GM19043 (cell line): ENCODE data around the gene LRRC8C.
A peak's percentile ranks its signal among the peaks of the same experiment; 100 is the strongest.

Experiments
- ATAC-seq: cut with Tn5 transposase; IDR thresholded peaks from one replicate; pipeline ENCODE4 v1.9.1; 2021; ENCODE audit warnings: low read depth; ENCODE audit not compliant: unreplicated experiment

LRRC8C gene

GRCh38 chr1:89633248-89633799 lies 404 bp downstream of the LRRC8C start:
- peak; percentile 42 for ATAC-seq

GRCh38 chr1:89633800-89634625 lies 1.1 kb downstream of the LRRC8C start:
- no peak for ATAC-seq

GRCh38 chr1:89635825-89636815 lies 3.2 kb downstream of the LRRC8C start:
- ATAC-seq: no peak

- no peak for ATAC-seq
These were observed 4.6 kb downstream of the LRRC8C start for GRCh38 chr1:89637496-89637895.

GRCh38 chr1:89640440-89640839 lies 7.5 kb downstream of the LRRC8C start:
- no peak for ATAC-seq

- no peak for ATAC-seq
These were observed 8.9 kb downstream of the LRRC8C start for GRCh38 chr1:89641781-89642180.

GRCh38 chr1:89643577-89643976 lies 10.7 kb downstream of the LRRC8C start:
- ATAC-seq: no peak

GRCh38 chr1:89644119-89644814 lies 11.3 kb downstream of the LRRC8C start:
- no peak for ATAC-seq

- no peak for ATAC-seq
These were observed 13.3 kb downstream of the LRRC8C start for GRCh38 chr1:89646259-89646658.

GRCh38 chr1:89649783-89650182 lies 16.9 kb downstream of the LRRC8C start:
- no peak for ATAC-seq

- no peak for ATAC-seq
These were observed 19.5 kb downstream of the LRRC8C start for GRCh38 chr1:89652373-89652772.

- ATAC-seq: peak; percentile 61
These were observed 25.0 kb downstream of the LRRC8C start for GRCh38 chr1:89657886-89658285.

- ATAC-seq: no peak
These were observed 26.6 kb downstream of the LRRC8C start for GRCh38 chr1:89659322-89660081.

GRCh38 chr1:89660224-89661061 lies 27.5 kb downstream of the LRRC8C start:
- no peak for ATAC-seq

- ATAC-seq: no peak
These were observed 33.0 kb downstream of the LRRC8C start for GRCh38 chr1:89665941-89666340.

GRCh38 chr1:89666640-89667039 lies 33.7 kb downstream of the LRRC8C start:
- no peak for ATAC-seq

GRCh38 chr1:89667691-89668090 lies 34.8 kb downstream of the LRRC8C start:
- ATAC-seq: no peak

GRCh38 chr1:89668961-89669360 lies 36.0 kb downstream of the LRRC8C start:
- ATAC-seq: no peak

- ATAC-seq: no peak
These were observed 36.5 kb downstream of the LRRC8C start for GRCh38 chr1:89669441-89669840.
